ENCODE data around the gene SPP1.

The SPP1 gene

GRCh38 chr4:88001871-88002270, 26.4 kb downstream of the SPP1 start:
- H3K4me1 ChIP-seq (ENCODE audit: control insufficient read depth, low read length) = peaks cover under 1% of the 10 kb centered on the region; the same call in 1 of the 2 replicates
- no peak overlapping the region for H3K4me3 ChIP-seq (ENCODE audit: low read length)
- no peak overlapping the region for H3K27ac ChIP-seq (ENCODE audit: low read depth, low read length)

GRCh38 chr4:88002786-88003185, 27.3 kb downstream of the SPP1 start:
- H3K4me3 ChIP-seq (ENCODE audit: low read length) = no peak overlapping the region
- no peaks in the 10 kb centered on the region for H3K36me3 ChIP-seq (ENCODE audit: control insufficient read depth, low read length)
- no peak overlapping the region for H3K27ac ChIP-seq (ENCODE audit: low read depth, low read length)
- TF ChIP-seq CTCF (IDR thresholded peaks at IDR 0.05; ENCODE audit: low read depth, low read length, poor library complexity, severe bottlenecking) (no peak), EZH2phosphoT487 (IDR thresholded peaks at IDR 0.05; ENCODE audit: borderline replicate concordance, low read length) (no peak)
- H4K20me1 ChIP-seq (ENCODE audit: control insufficient read depth, insufficient read depth, low read depth, low read length) = no peaks in the 10 kb centered on the region
- peaks cover 4% of the 10 kb centered on the region; the same call in 1 of the 2 replicates for H3K27me3 ChIP-seq (ENCODE audit: control insufficient read depth, low read length)
- no peaks in the 10 kb centered on the region for H3K9me2 ChIP-seq (replicated peaks; ENCODE audit: control insufficient read depth, low read length)
- H3K4me1 ChIP-seq (ENCODE audit: control insufficient read depth, low read length) = peaks cover 5% of the 10 kb centered on the region; the same call in 1 of the 2 replicates
- H3K4me2 ChIP-seq (ENCODE audit: low read length) = no peak overlapping the region
- peaks cover under 1% of the 10 kb centered on the region for H3K79me2 ChIP-seq (ENCODE audit: control insufficient read depth, low read length)
- H3K9me3 ChIP-seq (ENCODE audit: control insufficient read depth, insufficient read depth, low read length) = no peaks in the 10 kb centered on the region
- H3F3A ChIP-seq (ENCODE audit: control insufficient read depth, insufficient read depth) = no peaks in the 10 kb centered on the region

More at GRCh38 chr4:88001871-88002270, 26.4 kb downstream of the SPP1 start:
- Histone ChIP-seq H3K36me3 (ENCODE audit: control insufficient read depth, low read length) (no peaks in the 10 kb centered on the region), H3F3A (ENCODE audit: control insufficient read depth, insufficient read depth) (no peaks in the 10 kb centered on the region), H3K79me2 (ENCODE audit: control insufficient read depth, low read length) (no peaks in the 10 kb centered on the region), H3K9me2 (replicated peaks; ENCODE audit: control insufficient read depth, low read length) (no peaks in the 10 kb centered on the region), H3K27me3 (ENCODE audit: control insufficient read depth, low read length) (peaks cover 3% of the 10 kb centered on the region; the same call in 1 of the 2 replicates), H3K4me2 (ENCODE audit: low read length) (no peak overlapping the region), H4K20me1 (ENCODE audit: control insufficient read depth, insufficient read depth, low read depth, low read length) (no peaks in the 10 kb centered on the region), H3K9me3 (ENCODE audit: control insufficient read depth, insufficient read depth, low read length) (no peaks in the 10 kb centered on the region)
- TF ChIP-seq CTCF (IDR thresholded peaks at IDR 0.05; ENCODE audit: low read depth, low read length, poor library complexity, severe bottlenecking) (no peak), EZH2phosphoT487 (IDR thresholded peaks at IDR 0.05; ENCODE audit: borderline replicate concordance, low read length) (no peak)

- Histone ChIP-seq H3K4me1 (ENCODE audit: control insufficient read depth, low read length) (peaks cover 5% of the 10 kb centered on the region; the same call in 1 of the 2 replicates), H3K4me2 (ENCODE audit: low read length) (no peak overlapping the region), H3K36me3 (ENCODE audit: control insufficient read depth, low read length) (peaks cover under 1% of the 10 kb centered on the region; the same call in 1 of the 2 replicates), H3K9me3 (ENCODE audit: control insufficient read depth, insufficient read depth, low read length) (no peaks in the 10 kb centered on the region), H3K9me2 (replicated peaks; ENCODE audit: control insufficient read depth, low read length) (no peaks in the 10 kb centered on the region), H3K4me3 (ENCODE audit: low read length) (no peak overlapping the region), H3K27me3 (ENCODE audit: control insufficient read depth, low read length) (peaks cover 4% of the 10 kb centered on the region; the same call in 1 of the 2 replicates), H4K20me1 (ENCODE audit: control insufficient read depth, insufficient read depth, low read depth, low read length) (no peaks in the 10 kb centered on the region), H3K27ac (ENCODE audit: low read depth, low read length) (no peak overlapping the region), H3F3A (ENCODE audit: control insufficient read depth, insufficient read depth) (no peaks in the 10 kb centered on the region), H3K79me2 (ENCODE audit: control insufficient read depth, low read length) (peaks cover 5% of the 10 kb centered on the region)
- no peak for TF ChIP-seq CTCF (IDR thresholded peaks at IDR 0.05; ENCODE audit: low read depth, low read length, poor library complexity, severe bottlenecking)
- TF ChIP-seq EZH2phosphoT487 (IDR thresholded peaks at IDR 0.05; ENCODE audit: borderline replicate concordance, low read length) = no peak
Observed at GRCh38 chr4:88003261-88003660, 27.7 kb downstream of the SPP1 start.
